HEK293 (cell line): ENCODE measurements around the gene HIVEP2.

ENCODE experiments used
- CTCF ChIA-PET: fragments of 350-600 bp; formaldehyde crosslinking; extraction: SDS; loops from one replicate; lab custom pipeline; 2021; ENCODE audit warnings: antibody characterized with exemption; lab: Yijun Ruan, JAX
- POLR2A ChIA-PET: fragments of 300-600 bp; formaldehyde crosslinking; extraction: SDS; loops from one replicate; lab custom pipeline; 2020; ENCODE audit warnings: antibody characterized with exemption, inconsistent platforms; lab: Yijun Ruan, JAX
- H3K27ac ChIP-seq: fragments of 200-500 bp; sonication (Bioruptor generic); 2 replicates; pipeline ENCODE4 v1.5.1; 2014; ENCODE audit warnings: low read depth, low read length, control low read depth, inconsistent platforms; ENCODE audit errors: extremely low read depth
- H3K36me3 ChIP-seq, 2 experiments: fragments of 200-500 bp in 1 of 2; sonication (Bioruptor generic) in 1 of 2; 1 replicate in 1 of 2; 2 replicates in 1 of 2; pipeline ENCODE4 v1.5.1; 2014 to 2017; ENCODE audit warnings: inconsistent platforms in 2 of 2, low read length in 2 of 2; ENCODE audit not compliant: control insufficient read depth in 2 of 2, insufficient read depth in 1 of 2
- H3K4me1 ChIP-seq: fragments of 200-500 bp; sonication (Bioruptor generic); 2 replicates; pipeline ENCODE4 v1.5.1; 2014; ENCODE audit warnings: mild to moderate bottlenecking, low read length, inconsistent platforms; ENCODE audit not compliant: control insufficient read depth, insufficient read depth
- H3K4me3 ChIP-seq: 2 replicates; pipeline ENCODE4 v1.5.1; 2011; ENCODE audit warnings: low read depth, mild to moderate bottlenecking, control low read depth, low read length, moderate library complexity
- H3K9me3 ChIP-seq: fragments of 200-500 bp; sonication (Bioruptor generic); 2 replicates; pipeline ENCODE4 v1.5.1; 2014; ENCODE audit warnings: low read depth, low read length, inconsistent platforms; ENCODE audit not compliant: control insufficient read depth, insufficient read depth
- GLIS2 ChIP-seq: fragments of 450-650 bp; formaldehyde crosslinking; IDR thresholded peaks from 2 replicates; pipeline ENCODE4 v1.5.1; 2016; ENCODE audit warnings: missing biosample characterization, missing genetic modification characterization
- INSM2 ChIP-seq: fragments of 450-650 bp; formaldehyde crosslinking; IDR thresholded peaks from 2 replicates; pipeline ENCODE4 v1.5.1; 2016; ENCODE audit warnings: missing biosample characterization, missing genetic modification characterization
- PATZ1 ChIP-seq: fragments of 450-650 bp; formaldehyde crosslinking; IDR thresholded peaks from 2 replicates; pipeline ENCODE4 v1.5.1; 2016; ENCODE audit warnings: missing biosample characterization, missing genetic modification characterization
- ZBTB49 ChIP-seq: fragments of 450-650 bp; formaldehyde crosslinking; IDR thresholded peaks from 2 replicates; pipeline ENCODE4 v1.5.1; 2016; ENCODE audit warnings: missing biosample characterization, missing genetic modification characterization, low read depth
- ZEB2 ChIP-seq: fragments of 450-650 bp; formaldehyde crosslinking; IDR thresholded peaks from 2 replicates; pipeline ENCODE4 v1.5.1; 2016; ENCODE audit warnings: missing biosample characterization, missing genetic modification characterization
- ZFP37 ChIP-seq: fragments of 450-650 bp; formaldehyde crosslinking; IDR thresholded peaks from 2 replicates; pipeline ENCODE4 v1.5.1; 2016; ENCODE audit warnings: missing biosample characterization, missing genetic modification characterization
- ZFP41 ChIP-seq: fragments of 450-650 bp; formaldehyde crosslinking; IDR thresholded peaks from 2 replicates; pipeline ENCODE4 v1.5.1; 2016; ENCODE audit warnings: missing biosample characterization, missing genetic modification characterization, borderline replicate concordance
- ZNF112 ChIP-seq: fragments of 450-650 bp; formaldehyde crosslinking; IDR thresholded peaks from 2 replicates; pipeline ENCODE4 v1.5.0; 2017; ENCODE audit warnings: missing biosample characterization, missing genetic modification characterization
- ZNF121 ChIP-seq: fragments of 450-650 bp; formaldehyde crosslinking; IDR thresholded peaks from 2 replicates; pipeline ENCODE4 v1.5.1; 2016; ENCODE audit warnings: missing biosample characterization, missing genetic modification characterization
- ZNF155 ChIP-seq: fragments of 450-650 bp; formaldehyde crosslinking; IDR thresholded peaks from 2 replicates; pipeline ENCODE4 v1.5.1; 2016; ENCODE audit warnings: missing biosample characterization, missing genetic modification characterization
- ZNF184 ChIP-seq: fragments of 450-650 bp; IDR thresholded peaks from 2 replicates; pipeline ENCODE4 v1.5.1; 2018; ENCODE audit warnings: missing biosample characterization, mild to moderate bottlenecking, missing genetic modification characterization
- ZNF26 ChIP-seq: fragments of 450-650 bp; formaldehyde crosslinking; IDR thresholded peaks from 2 replicates; pipeline ENCODE4 v1.5.1; 2016; ENCODE audit warnings: missing biosample characterization, missing genetic modification characterization
- ZNF266 ChIP-seq: fragments of 450-650 bp; formaldehyde crosslinking; IDR thresholded peaks from 2 replicates; pipeline ENCODE4 v1.5.1; 2016; ENCODE audit warnings: missing biosample characterization, missing genetic modification characterization, low read depth
- ZNF280D ChIP-seq: fragments of 450-650 bp; formaldehyde crosslinking; IDR thresholded peaks from 2 replicates; pipeline ENCODE4 v1.5.1; 2016; ENCODE audit warnings: missing biosample characterization, missing genetic modification characterization
- ZNF335 ChIP-seq: fragments of 450-650 bp; formaldehyde crosslinking; conservative IDR thresholded peaks from 2 replicates; pipeline ENCODE4 v1.5.1; 2016; ENCODE audit warnings: missing biosample characterization, missing genetic modification characterization
- ZNF366 ChIP-seq: fragments of 450-650 bp; formaldehyde crosslinking; conservative IDR thresholded peaks from 2 replicates; pipeline ENCODE4 v1.5.1; 2016; ENCODE audit warnings: missing biosample characterization, missing genetic modification characterization
- ZNF585B ChIP-seq: fragments of 450-650 bp; formaldehyde crosslinking; IDR thresholded peaks from 2 replicates; pipeline ENCODE4 v1.5.1; 2016; ENCODE audit warnings: missing biosample characterization, missing genetic modification characterization
- ZNF629 ChIP-seq: fragments of 450-650 bp; formaldehyde crosslinking; IDR thresholded peaks from 2 replicates; pipeline ENCODE4 v1.5.1; 2017; ENCODE audit warnings: missing biosample characterization, missing genetic modification characterization
- ZNF660 ChIP-seq: fragments of 450-650 bp; IDR thresholded peaks from 2 replicates; pipeline ENCODE4 v1.5.1; 2018; ENCODE audit warnings: missing biosample characterization, mild to moderate bottlenecking, missing genetic modification characterization

The HIVEP2 gene

GRCh38 chr6:142833798-142834197, 111.2 kb downstream of the HIVEP2 start (continued):
- TF ChIP-seq ZNF585B (tag by site-specific recombination) (no peak), ZFP37 (no peak), GLIS2 (tag by site-specific recombination) (no peak), ZNF112 (tag by site-specific recombination) (no peak), ZFP41 (tag by site-specific recombination) (no peak), ZNF266 (tag by site-specific recombination) (no peak), ZNF335 (tag by site-specific recombination) (no peak), ZNF121 (tag by site-specific recombination) (no peak), ZBTB49 (tag by site-specific recombination) (no peak), ZNF26 (tag by site-specific recombination) (no peak)
- TF ChIP-seq, all 188 proteins: peak for 0

GRCh38 chr6:142833054-142833453, 111.9 kb downstream of the HIVEP2 start:
- no peaks in the 10 kb centered on the region for H3K4me1 ChIP-seq
- H3K36me3 ChIP-seq, result no peaks in the 10 kb centered on the region
- H3K9me3 ChIP-seq, result no peaks in the 10 kb centered on the region
- CTCF ChIA-PET, result interaction anchor here (0.6 to 1.3 kb wide), 2 partner anchors 10 to 46 kb away, joined by 4 read pairs; no protein-coding TSS in a partner anchor
- POLR2A ChIA-PET, result no interaction called here
- H3K27ac ChIP-seq, result no peak overlapping the region
- no peak overlapping the region for H3K4me3 ChIP-seq
- TF ChIP-seq ZNF629 (tag by site-specific recombination), result peak; percentile 88
- TF ChIP-seq ZNF366 (tag by site-specific recombination), result peak; percentile 57
- 0 out of 2 replicates have a peak, but pooled peaks have one; percentile 19 for TF ChIP-seq ZNF184 (tag by site-specific recombination)
- TF ChIP-seq ZNF660 (tag by site-specific recombination), result 0 out of 2 replicates have a peak, but pooled peaks have one; percentile 20
- TF ChIP-seq INSM2 (tag by site-specific recombination), result peak; percentile 36; the same call in 1 of the 2 replicates
- TF ChIP-seq PATZ1 (tag by site-specific recombination), result 0 out of 2 replicates have a peak, but pooled peaks have one; percentile 23
- TF ChIP-seq ZNF280D, result no peak
- peak; percentile 60; the same call in 1 of the 2 replicates for TF ChIP-seq ZEB2 (tag by site-specific recombination)
- no peak for TF ChIP-seq ZNF155 (tag by site-specific recombination)
